Measurements from ENCODE around the gene TULP1.

DNA sequence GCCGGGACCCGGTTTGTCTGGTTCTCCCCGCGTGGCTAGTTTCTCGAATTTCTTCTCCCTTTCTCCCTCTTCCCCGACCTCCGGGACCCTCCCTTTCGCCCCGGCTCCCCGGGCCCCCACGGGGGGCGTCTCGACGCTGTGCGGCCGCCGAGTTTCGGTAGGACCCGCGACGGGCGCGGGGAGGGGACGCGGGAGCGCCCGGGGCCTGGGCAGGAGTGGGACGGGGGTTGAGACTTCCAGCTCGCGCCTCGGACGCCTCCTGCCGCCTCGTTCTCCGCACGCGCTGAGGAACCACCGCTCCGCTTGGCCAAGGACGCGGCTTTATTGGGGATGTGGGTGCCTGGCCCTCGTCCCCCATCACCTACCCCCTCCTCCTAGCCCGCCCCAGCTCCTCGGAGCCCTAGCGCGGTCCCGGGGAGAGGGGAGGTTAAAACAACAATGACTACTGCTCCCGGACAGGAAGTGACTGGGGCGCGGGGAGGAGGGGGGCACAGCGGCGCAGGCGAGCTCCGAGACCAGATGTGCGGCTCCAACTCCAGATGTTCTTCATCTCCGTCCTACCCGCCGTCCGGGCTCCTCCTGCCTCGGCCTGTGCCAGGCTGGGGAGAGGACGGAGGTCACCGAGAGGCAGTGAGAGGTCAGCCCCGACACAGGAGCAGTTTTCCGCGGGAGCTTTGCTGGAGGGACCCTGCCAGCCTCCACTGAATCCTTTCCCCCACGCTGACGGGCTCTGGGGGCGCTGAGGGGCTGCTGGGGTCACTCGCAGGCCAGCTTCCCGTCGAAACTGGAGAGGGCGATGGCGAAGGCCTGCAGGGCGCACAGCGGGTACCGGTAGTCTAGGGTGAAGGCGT lies 14.9 kb downstream of the TULP1 start:
- TF ChIP-seq FOS (IDR thresholded peaks at IDR 0.05; ENCODE audit: low read depth, low read length) (no peak; the same call in 1 of the 2 replicates), BHLHE40 (IDR thresholded peaks at IDR 0.05; ENCODE audit: low read depth, low read length) (0 out of 2 replicates have a peak, but pooled peaks have one; percentile 12), MAFK (IDR thresholded peaks at IDR 0.05; ENCODE audit: low read depth, low read length) (no peak), SMC3 (IDR thresholded peaks at IDR 0.05; ENCODE audit: low read depth, low read length) (no peak), RFX5 (IDR thresholded peaks at IDR 0.05; ENCODE audit: low read depth, low read length) (no peak)
- TF ChIP-seq, protein P1, sequence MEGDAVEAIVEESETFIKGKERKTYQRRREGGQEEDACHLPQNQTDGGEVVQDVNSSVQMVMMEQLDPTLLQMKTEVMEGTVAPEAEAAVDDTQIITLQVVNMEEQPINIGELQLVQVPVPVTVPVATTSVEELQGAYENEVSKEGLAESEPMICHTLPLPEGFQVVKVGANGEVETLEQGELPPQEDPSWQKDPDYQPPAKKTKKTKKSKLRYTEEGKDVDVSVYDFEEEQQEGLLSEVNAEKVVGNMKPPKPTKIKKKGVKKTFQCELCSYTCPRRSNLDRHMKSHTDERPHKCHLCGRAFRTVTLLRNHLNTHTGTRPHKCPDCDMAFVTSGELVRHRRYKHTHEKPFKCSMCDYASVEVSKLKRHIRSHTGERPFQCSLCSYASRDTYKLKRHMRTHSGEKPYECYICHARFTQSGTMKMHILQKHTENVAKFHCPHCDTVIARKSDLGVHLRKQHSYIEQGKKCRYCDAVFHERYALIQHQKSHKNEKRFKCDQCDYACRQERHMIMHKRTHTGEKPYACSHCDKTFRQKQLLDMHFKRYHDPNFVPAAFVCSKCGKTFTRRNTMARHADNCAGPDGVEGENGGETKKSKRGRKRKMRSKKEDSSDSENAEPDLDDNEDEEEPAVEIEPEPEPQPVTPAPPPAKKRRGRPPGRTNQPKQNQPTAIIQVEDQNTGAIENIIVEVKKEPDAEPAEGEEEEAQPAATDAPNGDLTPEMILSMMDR (conservative IDR thresholded peaks at IDR 0.05; ENCODE audit: low read depth, low read length) = 0 out of 2 replicates have a peak, but pooled peaks have one; percentile 8
- TF ChIP-seq, protein P2, sequence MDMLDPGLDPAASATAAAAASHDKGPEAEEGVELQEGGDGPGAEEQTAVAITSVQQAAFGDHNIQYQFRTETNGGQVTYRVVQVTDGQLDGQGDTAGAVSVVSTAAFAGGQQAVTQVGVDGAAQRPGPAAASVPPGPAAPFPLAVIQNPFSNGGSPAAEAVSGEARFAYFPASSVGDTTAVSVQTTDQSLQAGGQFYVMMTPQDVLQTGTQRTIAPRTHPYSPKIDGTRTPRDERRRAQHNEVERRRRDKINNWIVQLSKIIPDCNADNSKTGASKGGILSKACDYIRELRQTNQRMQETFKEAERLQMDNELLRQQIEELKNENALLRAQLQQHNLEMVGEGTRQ (IDR thresholded peaks at IDR 0.05; ENCODE audit: low read depth, low read length) = no peak

Measured in IMR-90 (cell line).